Renal cortical epithelial cell (primary cell): ENCODE measurements around the gene CPZ. TPM values are rescaled to one million over a fixed set of nuclear protein-coding genes. Genes with fewer than 3 reads are reported as not detected.
"Not testable (repeated sequence)": the region's sequence is repeated elsewhere in the genome, so short reads cannot be mapped to it uniquely, and the experiment has no call there.

Source experiments
- DNase-seq: peaks from one replicate; pipeline ENCODE4 v3.0.0-alpha.2; 2011; ENCODE audit warnings: low read depth
- total RNA-seq: library from RNA; depleted of rRNA; stranded (reverse); fragments of >200 nt; gene quantifications from 2 replicates; pipeline ENCODE4 v1.2.3, GENCODE V29; 2014

The CPZ gene
- total RNA-seq, 1 donor from 2014 or later, result 0.20 TPM

DNA sequence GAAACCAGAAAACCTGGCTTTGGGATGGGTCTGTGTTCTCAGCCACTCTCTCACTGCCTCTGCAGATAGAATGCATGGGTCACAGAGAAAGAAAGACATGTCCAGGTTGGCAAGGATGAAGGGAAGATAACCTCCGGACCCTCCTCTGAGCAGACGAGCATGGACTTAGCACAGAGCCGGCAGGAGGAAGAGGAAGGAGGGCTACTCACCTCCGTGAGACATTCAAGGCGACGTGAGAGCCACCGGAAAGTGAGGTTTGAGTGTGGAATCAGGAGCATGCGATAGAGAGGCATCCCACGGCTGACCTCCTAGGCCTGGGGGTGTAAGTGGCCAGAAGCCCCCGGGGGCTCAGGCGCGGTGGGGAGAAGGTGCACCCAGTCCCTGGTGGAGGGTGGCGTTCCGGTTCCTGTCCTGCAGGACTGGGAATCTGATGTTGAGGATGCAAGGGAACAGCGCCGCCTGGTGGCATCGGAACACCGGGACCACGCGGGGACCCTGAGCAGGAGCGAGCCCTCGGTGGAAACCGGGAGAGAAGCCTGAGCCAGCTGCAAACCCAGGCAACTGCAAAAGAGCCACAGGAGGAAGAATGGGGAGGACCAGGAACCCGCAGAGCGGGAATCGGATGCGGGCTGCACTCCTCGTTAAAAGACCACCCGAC lies 43.5 kb downstream of the CPZ start:
- not testable (repeated sequence) for DNase-seq

DNA sequence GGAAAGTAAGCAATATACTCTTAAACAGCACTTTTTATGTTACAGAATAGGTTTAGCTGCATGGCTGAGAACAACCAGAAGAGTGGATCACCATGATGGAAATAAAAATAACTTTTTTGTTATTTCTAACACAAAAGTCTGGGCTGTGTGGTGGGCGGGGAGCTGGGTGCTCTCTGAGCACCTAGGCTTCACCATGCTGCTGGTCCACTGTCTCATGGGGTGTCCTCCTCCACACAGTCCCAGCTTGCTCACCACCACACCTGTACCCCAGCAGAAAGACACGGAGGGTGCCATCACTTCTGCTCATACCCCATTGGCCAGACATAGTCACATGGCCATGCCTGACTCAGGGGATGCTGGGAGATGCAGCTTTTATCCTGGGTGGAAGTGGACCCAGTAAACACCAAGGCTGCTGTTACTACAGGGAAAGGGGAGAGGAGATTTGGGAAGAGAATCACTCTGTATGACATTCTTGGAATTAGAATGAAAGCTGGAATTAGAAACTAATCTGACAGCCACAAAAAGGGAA lies 45.0 kb downstream of the CPZ start:
- DNase-seq, result no peak

DNA sequence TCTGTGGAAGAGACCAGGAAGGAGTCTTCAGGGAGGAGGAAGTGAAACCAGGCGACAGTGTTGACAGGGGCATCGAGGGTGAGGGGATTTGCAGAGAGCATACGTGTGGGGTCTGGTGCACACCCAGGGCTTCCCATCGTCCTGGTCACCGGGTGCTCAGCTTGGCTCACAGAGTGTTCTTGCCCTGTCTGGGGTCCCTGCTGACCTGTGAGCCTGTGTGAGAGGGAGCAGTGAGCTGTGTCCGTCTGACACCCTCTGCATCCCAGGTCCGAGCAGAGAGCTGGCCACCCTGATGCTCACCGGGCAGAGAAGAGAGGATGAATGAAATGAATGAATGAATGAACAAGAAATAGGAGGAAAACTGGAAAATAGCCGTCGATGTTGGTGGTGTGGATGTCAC lies 46.5 kb downstream of the CPZ start:
- DNase-seq, result no peak

DNA sequence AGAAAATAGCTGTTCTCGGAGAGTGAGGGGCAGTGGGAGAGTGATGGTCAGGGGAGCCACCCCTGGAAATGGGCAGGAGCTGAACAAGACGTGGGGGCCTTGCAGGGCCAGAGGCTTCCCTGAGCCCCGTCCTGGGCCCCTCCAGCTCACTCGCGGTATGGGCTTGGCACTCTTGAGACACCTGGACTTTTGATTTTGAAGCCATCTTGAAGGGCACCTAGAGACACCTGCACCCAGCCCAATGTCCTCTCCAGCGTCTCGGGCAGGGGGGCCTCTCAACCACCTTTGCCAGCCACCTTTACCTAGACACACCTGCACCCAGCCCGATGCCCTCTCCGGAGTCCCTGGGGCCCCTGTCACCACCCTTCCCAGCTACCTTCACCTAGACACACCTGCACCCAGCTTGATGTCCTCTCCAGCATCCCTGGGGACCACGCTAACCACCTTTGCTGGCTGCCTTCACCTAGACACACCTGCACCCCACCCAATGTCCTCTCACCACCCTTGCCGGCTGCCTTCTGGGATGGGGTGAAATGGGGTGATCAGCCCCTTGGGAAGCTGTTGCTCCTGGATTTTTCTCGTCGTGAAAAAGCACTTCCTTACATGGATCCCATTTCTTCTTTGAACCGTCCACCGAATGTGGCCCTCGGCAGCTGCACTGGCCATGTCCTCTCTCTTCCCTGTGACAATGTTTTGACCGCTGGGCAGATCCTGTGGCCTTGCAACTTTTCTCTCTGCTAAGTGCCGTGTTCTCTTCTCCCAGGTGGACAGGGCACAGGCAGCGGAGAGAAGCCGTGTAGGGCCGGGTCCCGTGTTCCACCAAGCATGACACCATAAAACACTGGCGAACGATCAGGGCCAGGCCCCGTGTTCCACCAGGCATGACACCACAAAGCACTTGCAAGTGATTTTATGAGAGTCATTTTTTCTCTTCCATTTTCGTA lies 47.5 kb downstream of the CPZ start:
- no peak for DNase-seq

DNA sequence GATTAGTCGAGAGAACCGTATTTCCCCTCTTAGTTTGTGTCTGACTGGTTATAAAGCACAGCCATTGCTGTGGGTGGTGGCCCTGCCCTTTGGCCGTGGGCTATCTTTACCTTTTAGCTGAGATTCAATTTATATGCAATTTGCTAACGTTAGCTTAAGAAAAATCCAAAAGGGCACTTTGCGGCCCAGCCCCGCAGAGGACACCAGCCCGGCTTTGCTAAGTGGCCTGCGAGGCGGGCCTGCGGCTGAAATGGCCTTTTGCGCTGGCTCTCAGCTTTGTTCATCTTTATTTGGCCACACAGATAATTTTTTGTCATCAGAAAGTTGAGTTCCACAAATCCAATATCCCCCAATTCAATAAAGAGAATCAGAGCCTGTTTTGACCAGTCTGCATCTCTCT lies 48.3 kb downstream of the CPZ start:
- no peak for DNase-seq

DNA sequence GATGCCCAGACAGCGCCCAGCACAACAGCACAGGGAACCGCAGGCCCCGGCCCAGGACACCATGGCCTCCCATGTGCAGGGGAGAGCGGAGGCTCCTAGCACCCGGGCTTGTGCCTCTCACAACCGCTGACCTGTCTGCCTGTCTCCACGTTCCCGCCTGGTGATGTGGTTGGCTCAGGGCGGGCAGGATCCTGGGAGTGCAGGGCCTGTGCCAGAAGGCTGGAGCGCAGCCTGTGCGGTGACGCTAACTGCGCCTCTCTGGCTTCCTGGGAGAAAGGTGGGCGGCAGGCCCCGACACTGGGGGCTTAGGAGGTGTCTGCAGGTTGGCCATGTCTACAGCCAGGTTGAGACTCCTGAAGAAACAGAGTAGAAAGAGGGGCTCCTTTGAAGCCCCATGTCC lies 48.7 kb downstream of the CPZ start:
- DNase-seq, result no peak

DNA sequence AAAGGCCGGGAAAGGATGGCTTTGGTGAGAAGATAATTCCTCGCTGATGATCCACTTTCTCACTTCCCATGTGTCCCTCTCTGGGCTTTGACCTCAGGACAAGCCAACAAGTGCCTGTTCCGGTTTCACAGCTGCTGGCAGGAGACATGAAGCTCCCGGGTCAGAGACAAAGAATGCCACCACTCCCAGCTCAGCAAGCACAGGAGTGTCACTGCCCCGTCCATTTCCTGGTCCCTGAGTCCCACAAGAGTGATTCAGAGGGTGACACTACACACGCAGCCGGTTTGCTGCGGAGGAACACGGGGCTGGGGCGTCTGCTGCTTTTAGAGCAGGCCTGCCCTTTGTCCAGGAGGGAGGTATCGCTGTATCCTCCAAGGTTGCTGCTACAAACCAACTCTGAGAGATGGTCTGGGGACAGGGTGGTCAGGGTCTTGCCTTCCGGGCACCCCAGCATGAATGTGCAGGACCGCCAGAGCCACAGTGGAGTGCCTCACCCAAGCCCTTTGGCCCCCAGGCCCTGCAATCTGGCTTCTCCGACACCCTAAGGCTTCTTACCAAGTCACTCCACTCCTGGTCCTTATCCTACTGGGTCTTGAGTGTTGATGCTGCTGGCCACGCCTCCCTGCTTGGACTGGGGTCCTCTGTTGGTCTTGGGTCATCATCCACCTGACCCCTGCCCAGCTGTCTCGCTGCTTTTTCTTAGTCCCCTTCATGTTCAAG lies 49.5 kb downstream of the CPZ start:
- DNase-seq, result no peak

DNA sequence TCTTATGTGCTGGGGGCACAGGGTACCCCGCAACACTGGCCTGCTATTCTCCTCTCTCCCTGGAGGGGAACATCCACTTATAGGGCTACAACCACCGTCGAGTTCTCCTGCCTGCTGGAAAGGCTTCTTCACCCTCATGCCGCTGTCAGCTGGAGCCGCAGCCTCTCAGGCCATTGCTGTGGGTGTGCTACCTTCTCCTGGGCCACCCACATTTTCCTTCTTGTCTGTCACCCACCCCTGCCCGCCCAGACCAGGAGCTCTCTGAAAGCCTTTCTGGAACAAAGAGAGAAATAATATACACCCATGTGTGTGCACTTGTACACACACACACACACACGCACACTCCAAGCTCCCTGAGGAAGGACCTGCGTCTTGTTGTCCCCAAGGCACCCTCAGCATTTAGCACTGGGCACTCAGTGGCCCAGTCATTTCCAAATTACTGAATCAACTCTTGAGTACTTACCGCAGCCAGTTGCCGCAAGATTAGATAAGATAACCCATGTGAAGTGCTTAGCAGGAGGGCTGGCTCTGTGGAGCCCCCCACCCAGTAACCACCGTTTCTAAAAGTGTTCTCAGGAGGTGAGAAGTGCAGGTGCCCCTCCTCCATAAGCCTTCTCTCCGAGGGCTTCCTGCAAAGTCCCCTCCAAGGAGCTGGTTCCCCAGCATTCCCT lies 50.2 kb downstream of the CPZ start:
- no peak for DNase-seq

DNA sequence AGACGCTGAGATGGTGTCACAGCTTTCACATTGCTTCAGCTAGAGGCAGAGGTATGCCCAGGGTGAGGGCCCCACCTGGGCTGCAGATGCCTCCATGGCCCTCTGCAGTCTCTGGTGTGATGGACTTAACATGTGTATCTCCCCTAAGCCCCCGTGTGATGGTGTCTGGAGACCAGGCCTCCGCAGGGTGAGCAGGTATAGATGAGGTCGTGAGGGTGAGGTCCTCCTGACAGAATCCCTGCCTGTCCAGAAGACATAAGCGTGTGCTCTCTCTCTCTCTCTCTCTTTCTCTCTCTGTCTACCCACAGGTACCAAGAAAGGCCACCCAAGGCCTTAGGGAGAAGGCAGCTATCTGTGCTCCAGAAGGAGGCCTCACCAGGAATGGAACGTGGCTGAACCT lies 50.9 kb downstream of the CPZ start:
- no peak for DNase-seq

DNA sequence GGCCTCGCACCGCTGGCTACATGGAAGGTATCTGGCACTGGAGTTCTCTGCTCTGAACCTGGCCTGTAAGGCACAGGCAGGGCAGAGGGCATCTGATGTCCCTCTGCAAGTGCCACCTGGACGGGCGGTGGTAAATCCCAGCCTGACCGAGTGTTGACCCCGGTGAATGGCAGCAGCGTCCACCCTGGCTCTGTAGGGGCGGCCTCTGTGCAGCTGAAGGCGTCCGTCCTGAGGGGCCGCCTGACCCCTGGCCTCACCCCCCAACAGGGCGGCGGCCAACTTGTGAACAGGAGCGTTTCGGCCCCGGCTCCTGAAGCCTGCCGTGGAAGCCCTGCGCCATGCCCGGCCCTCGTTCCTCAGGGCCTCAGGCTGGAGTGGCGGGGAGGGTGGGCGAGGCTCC lies 51.4 kb downstream of the CPZ start:
- DNase-seq, result no peak

DNA sequence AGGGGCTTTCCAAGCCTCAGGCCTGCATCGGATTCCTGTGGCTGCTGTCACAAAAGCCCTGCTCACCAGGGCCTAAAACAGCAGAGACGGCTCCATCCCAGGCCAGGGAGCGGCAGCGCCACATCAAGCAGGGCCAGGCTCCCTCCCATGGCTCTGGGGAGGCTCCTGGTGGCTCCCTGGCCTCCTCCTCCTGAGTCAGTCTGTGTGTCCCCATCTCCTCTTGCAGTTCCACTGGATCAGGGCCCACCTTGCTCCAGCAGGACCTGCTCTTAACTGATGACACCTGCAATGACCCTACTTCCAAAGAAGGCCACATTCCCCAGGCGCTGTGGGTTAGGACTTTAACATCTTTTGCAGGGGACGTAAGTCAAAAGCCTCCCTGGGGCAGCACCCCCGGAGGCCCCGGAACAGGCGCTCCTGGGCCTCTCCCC lies 51.9 kb downstream of the CPZ start:
- no peak for DNase-seq

DNA sequence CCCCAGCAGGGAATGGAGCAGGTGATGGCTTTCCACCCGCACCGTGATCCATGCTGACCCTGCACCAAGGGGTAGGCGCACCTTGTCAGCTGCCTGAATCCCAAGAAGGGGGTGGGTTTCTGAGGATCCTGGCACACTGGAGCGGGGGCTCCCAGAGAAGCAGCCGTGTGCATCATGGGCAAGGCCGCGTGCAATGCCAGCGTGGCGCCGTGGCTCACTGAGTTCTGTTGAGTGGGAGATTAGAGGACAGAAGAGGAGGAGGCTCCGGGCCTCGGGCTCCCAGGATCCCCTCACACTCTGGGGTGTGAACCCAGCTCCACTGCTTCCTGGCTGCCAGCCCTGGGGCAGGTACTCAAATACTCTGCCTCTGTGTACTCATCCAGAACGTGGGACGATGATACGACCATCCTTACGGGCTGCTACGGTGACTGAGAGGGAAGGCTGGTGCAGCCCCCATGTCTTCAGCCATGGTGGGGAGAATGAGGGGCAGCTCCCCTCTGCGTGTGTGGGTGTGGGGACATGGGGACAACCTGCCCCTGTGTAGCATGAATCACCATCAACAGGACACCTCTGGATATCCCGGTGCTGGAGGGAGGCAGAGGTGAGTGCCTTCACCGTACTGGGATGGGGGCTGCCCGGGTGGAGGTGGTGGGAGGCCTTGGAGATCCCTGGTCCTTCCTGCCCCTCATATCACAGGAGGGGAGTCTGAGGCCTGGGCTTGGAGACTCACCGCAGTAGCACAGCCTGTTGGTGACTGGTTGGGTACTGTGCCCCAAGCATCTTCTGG lies 52.6 kb downstream of the CPZ start:
- no peak for DNase-seq

DNA sequence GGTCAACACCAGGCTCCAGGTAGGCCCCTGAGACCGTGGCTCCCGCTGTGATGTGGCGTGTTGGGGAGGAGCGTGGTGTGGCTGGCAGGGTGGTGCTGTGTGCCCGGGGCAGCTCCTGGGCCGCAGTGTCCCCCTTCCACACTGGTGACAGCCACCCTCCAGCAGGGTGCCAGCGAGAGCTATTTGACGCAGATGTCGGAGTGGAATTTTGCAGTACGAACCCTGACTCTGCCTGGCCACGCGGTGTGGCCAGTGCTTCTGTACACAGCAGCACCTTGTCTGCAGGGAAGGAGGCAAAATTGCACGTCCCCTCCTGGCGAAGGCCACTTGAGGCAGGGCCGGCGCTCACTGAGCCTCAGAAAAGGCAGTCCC lies 53.2 kb downstream of the CPZ start:
- DNase-seq, result no peak

DNA sequence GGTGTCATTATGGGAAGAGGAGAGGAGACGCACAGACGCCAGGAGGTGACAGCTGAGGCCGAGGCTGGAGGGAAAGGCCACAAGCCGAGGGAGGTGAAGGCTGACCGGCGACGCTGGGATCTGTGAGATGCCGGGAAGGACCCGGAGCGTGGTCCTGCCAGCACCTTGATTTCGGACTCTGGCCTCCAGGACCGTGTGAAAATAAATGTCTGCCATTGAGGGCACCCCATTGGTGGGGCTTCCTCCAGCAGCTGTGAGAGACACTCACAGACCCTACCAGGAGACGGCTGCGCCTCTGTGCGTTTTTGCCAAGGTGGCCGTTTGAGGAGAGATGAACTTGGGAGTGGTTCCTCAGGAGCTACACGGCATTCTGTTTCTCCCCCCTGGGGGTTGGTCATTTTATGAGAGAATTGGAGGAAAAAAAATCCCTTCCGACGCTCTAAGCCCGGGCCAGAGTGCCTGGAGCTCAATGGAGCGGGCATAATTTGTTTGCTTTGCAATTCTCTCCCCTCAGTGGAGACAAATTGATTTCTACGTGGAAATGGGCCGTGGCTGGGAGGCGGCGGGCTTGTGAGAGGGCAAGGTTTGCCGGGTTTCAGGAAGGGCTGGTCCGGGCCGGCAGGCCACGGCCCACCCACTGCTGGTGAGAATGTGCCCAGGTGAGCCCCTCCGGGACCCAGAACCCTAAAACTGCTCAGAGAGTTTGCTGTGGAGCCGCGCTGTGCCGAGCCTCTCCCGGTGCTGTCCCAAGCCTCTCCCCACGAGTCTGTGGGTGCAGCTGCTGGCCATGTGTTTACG lies 53.9 kb downstream of the CPZ start:
- DNase-seq, result no peak

DNA sequence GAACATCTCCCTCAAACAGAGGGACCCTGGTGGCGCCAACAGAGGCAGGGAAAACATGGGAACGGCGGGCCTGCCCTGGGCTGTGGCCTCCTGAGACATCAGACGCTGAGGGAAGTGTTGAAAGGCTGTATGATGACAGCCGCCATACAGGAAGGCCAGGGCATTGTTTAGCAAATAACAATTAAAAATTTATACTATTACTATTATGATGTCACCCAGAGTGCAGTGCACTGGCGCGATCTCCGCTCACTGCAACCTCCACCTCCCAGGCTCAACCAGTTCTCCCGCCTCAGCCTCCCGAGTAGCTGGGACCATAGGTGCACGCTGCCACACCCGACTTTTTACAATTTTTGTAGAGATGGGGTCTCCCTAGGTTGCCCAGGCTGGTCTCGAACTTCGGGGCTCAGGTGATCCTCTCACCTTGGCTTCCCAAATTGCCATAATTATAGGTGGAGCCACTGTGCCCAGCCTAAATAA lies 54.6 kb downstream of the CPZ start:
- DNase-seq, result no peak

DNA sequence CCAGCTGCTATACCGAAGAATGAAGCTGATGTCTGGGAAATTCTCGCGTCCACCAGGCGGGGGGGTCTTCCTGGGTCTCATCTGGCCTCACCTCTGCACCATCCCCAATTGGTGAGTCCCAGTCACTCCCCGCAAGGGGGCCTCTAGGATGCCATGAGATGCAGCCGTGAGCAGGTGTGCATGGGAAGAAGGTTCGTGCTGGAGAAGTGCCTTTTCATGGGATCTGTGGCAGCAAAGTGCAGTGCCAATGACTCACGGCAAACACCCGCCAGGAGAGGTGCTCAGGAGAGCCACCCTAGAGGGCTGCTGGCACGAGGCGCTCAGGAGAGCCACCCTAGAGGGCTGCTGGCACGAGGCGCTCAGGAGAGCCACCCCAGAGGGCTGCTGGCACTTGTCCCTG lies 55.1 kb downstream of the CPZ start:
- no peak for DNase-seq

DNA sequence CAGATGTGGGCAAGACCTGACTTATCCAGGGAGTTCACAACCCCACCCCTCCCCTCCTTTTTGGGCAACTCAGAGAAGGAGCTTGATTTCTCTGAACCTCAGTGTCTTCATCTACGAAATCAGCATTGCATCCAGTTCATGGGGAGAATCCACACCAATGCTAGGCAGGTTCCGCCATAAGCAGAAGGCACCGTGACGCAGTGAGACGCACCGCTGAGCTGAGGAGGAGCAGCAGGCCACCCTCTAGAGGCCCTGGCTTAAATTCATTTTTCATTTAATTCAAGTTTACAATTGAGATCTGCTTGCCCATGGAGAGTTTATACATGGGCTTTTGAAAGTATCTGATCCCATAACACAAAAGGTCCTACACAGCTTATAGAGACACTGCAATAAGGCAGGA lies 55.7 kb downstream of the CPZ start:
- no peak for DNase-seq

DNA sequence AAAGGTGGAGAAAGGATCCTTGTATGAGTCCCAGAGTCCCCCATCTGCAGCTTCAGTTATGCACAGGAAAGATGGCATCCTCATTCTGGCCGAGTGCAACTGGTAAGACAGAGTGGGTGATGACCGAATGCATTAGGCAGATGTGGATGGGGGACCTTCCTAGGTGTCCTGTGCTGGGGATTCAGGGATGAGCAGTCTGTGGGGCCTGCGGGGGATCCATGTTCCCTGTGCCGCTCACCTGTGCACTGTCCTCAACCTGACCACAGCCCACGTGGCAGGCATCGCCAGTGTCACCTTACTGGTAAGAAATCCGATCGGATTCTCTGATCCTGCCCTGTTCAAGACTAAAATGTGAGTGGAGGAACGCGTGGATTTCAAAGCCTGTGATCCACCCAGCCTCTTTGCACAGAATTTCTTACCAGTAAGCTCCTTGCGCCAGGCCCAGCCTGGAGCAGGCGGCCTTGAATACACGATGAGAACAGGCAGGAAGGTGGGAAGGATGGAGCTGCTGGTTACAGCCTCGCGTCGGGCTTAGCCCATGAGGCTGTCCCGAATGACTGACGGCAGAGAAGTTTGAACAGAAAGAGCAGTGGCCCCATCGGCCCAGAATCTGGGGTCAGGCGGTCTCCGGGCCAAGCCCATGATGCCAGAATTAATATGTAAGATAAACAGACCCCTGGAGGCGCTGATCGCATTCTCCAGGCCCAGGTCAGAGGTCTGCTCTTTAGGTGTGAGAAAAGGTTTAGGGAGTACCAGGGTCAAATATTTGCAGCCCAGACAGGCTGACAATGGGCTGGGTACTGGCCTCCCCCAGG lies 56.5 kb downstream of the CPZ start:
- no peak for DNase-seq
